Measurements from ENCODE around the gene MAU2.

GRCh38 chr19:19403373-19403901 lies 82.8 kb downstream of the MAU2 start:
- no peak for TF ChIP-seq GATA3 (IDR thresholded peaks at IDR 0.05; ENCODE audit: low read depth, low read length)
- no peak for TF ChIP-seq GATA2 (IDR thresholded peaks at IDR 0.05; ENCODE audit: low read depth, low read length)
